GM12878 (cell line): ENCODE measurements around the gene DPH1. TPM values are rescaled to one million over a fixed set of nuclear protein-coding genes. Genes with fewer than 3 reads are reported as not detected.

Source experiments
- ATAC-seq: fragments of 200-7000 bp; cut with Tn5 transposase; 3 replicates; pipeline ENCODE4 v1.9.1; 2020; ENCODE audit warnings: mild to moderate bottlenecking, moderate library complexity
- BruUV-seq: library from RNA; stranded (reverse); fragments of 400-500 nt; replicated peaks from 2 replicates; lab custom pipeline; 2021; lab: Mats Ljungman, UMichigan
- CTCF ChIA-PET: fragments of 300-600 bp; sonication (Branson Sonifier 250); formaldehyde crosslinking; extraction: SDS; loops from one replicate; lab custom pipeline; 2021; ENCODE audit warnings: inconsistent platforms; lab: Yijun Ruan, JAX
- POLR2A ChIA-PET: fragments of 350-600 bp; formaldehyde crosslinking; extraction: SDS; loops from one replicate; lab custom pipeline; 2021; ENCODE audit warnings: inconsistent platforms; lab: Charles Lee
- RAD21 ChIA-PET: fragments of 300-600 bp; sonication (Branson Sonifier 250); formaldehyde crosslinking; loops from one replicate; lab custom pipeline; 2023; ENCODE audit warnings: antibody characterized with exemption; ENCODE audit not compliant: unreplicated experiment; lab: Charles Lee
- SMC1A ChIA-PET: fragments of 300-600 bp; sonication (Branson Sonifier 250); formaldehyde crosslinking; loops from one replicate; lab custom pipeline; 2023; ENCODE audit not compliant: unreplicated experiment, uncharacterized antibody; lab: Charles Lee
- DNase-seq: peaks from one replicate; pipeline ENCODE4 v3.0.0-alpha.2; 2011; ENCODE audit warnings: low read depth, low spot score
- FAIRE-seq: peaks from 3 replicates; lab custom pipeline; 2011; peaks lifted over from hg19 to GRCh38; lab: Jason Lieb, UNC
- H2AFZ ChIP-seq: 2 replicates; pipeline ENCODE4 v1.6.0; 2011; ENCODE audit warnings: low read depth, low read length, control low read depth; ENCODE audit not compliant: control insufficient read depth
- H3K27ac ChIP-seq: 2 replicates; pipeline ENCODE4 v1.5.1; 2011; ENCODE audit warnings: control low read depth; ENCODE audit not compliant: control insufficient read depth, insufficient read depth
- H3K27me3 ChIP-seq, 2 experiments: replicated peaks in 1 of 2; 2 replicates each; pipeline versions ENCODE4 v1.6.0 to v1.6.1; 2011; ENCODE audit warnings: low read length in 1 of 2; ENCODE audit not compliant: control insufficient read depth in 2 of 2, insufficient read depth in 2 of 2
- H3K36me3 ChIP-seq, 2 experiments: 2 replicates each; pipeline ENCODE4 v1.5.1; 2011; ENCODE audit warnings: low read length in 1 of 2; ENCODE audit not compliant: control insufficient read depth in 2 of 2, insufficient read depth in 2 of 2
- H3K4me1 ChIP-seq: 2 replicates; pipeline ENCODE4 v1.6.1; 2011; ENCODE audit warnings: mild to moderate bottlenecking, low read length, moderate library complexity, mixed read lengths; ENCODE audit not compliant: control insufficient read depth, insufficient read depth
- H3K4me2 ChIP-seq: 2 replicates; pipeline ENCODE4 v1.6.0; 2011; ENCODE audit warnings: control low read depth; ENCODE audit not compliant: control insufficient read depth, insufficient read depth
- H3K4me3 ChIP-seq: fragments of 200-600 bp; sonication (generic); 2 replicates; pipeline ENCODE4 v1.5.1; 2016
- H3K79me2 ChIP-seq: 2 replicates; pipeline ENCODE4 v1.6.0; 2011; ENCODE audit warnings: low read length; ENCODE audit not compliant: control insufficient read depth, insufficient read depth
- H3K9ac ChIP-seq: 2 replicates; pipeline ENCODE4 v1.8.0; 2011; ENCODE audit warnings: low read length, control low read depth, mixed read lengths; ENCODE audit not compliant: control insufficient read depth, insufficient read depth
- H3K9me3 ChIP-seq: replicated peaks from 3 replicates; pipeline ENCODE4 v1.5.1; 2011; ENCODE audit warnings: mild to moderate bottlenecking, low read length; ENCODE audit not compliant: control insufficient read depth, insufficient read depth
- H4K20me1 ChIP-seq: 2 replicates; pipeline ENCODE4 v1.6.0; 2011; ENCODE audit not compliant: control insufficient read depth, insufficient read depth
- BACH1 ChIP-seq: fragments of 450-650 bp; IDR thresholded peaks from 2 replicates; pipeline ENCODE4 v1.6.1; 2017; ENCODE audit warnings: mild to moderate bottlenecking, borderline replicate concordance
- CREB1 ChIP-seq: IDR thresholded peaks from 2 replicates; pipeline ENCODE4 v1.6.1; 2012; ENCODE audit warnings: low read depth, mild to moderate bottlenecking, inconsistent platforms
- EGR1 ChIP-seq, 2 experiments: IDR thresholded peaks; 1 replicate in 1 of 2; 2 replicates in 1 of 2; pipeline ENCODE4 v1.6.1; 2011 to 2012; ENCODE audit warnings: low read depth in 2 of 2, low read length in 2 of 2, borderline replicate concordance in 1 of 2, mild to moderate bottlenecking in 1 of 2, moderate library complexity in 1 of 2
- GATAD2B ChIP-seq: fragments of 450-650 bp; conservative IDR thresholded peaks from 2 replicates; pipeline ENCODE4 v1.6.1; 2017; ENCODE audit warnings: low read depth, mild to moderate bottlenecking, moderate library complexity
- IKZF1 ChIP-seq: fragments of 450-650 bp; conservative IDR thresholded peaks from 2 replicates; pipeline ENCODE4 v1.6.1; 2017; ENCODE audit warnings: antibody characterized with exemption, mild to moderate bottlenecking
- PAX8 ChIP-seq: fragments of 450-650 bp; IDR thresholded peaks from 2 replicates; pipeline ENCODE4 v1.6.1; 2017; ENCODE audit warnings: mild to moderate bottlenecking, moderate library complexity
- POLR2A ChIP-seq: IDR thresholded peaks from 2 replicates; pipeline ENCODE4 v1.6.1; 2011; ENCODE audit warnings: low read depth, mild to moderate bottlenecking, low read length
- RCOR1 ChIP-seq: conservative IDR thresholded peaks from 2 replicates; pipeline ENCODE4 v1.6.1; 2012; ENCODE audit warnings: low read depth, low read length, improper control_type of control experiment
- SMARCA5 ChIP-seq: fragments of 450-650 bp; IDR thresholded peaks from 2 replicates; pipeline ENCODE4 v1.6.1; 2017; ENCODE audit warnings: mild to moderate bottlenecking
- YY1 ChIP-seq: IDR thresholded peaks from 2 replicates; pipeline ENCODE4 v1.6.1; 2011; ENCODE audit warnings: low read depth, mild to moderate bottlenecking, low read length
- ZNF384 ChIP-seq: IDR thresholded peaks from 2 replicates; pipeline ENCODE4 v1.6.1; 2012; ENCODE audit warnings: low read depth, mild to moderate bottlenecking, low read length, improper control_type of control experiment, borderline replicate concordance
- WGBS: methylation state at CpG from one replicate; pipeline ENCODE4 v1.1.6; 2016; ENCODE audit warnings: low lambda C conversion rate; ENCODE audit not compliant: insufficient replicate concordance, insufficient coverage; ENCODE audit errors: missing lambda C conversion rate; 5-methylcytosine and 5-hydroxymethylcytosine counted together
- in situ Hi-C: fragments of 300-500 bp; cut with MboI; formaldehyde crosslinking; loops from 9 replicates; pipeline ENCODE4 v1.14.3; 2018; ENCODE audit warnings: mixed read lengths
- intact Hi-C: fragments of 100-400 bp; cut with micrococcal nuclease; formaldehyde crosslinking; loops from one replicate; pipeline ENCODE4 v1.14.2; 2022; ENCODE audit not compliant: unreplicated experiment
- polyA plus RNA-seq, 11 experiments: library from polyadenylated mRNA; depleted of rRNA in 4 of 11; unstranded in 6 of 11; stranded (reverse) in 5 of 11; fragments of >200 nt; fragmentation: Nextera tagmentation in 4 of 11; fragmentation: Illumina TruSeq in 1 of 11; extraction: Ambion mirVana in 4 of 11; extraction: Trizol in 1 of 11; gene quantifications; 1 replicate in 1 of 11; 2 replicates in 10 of 11; pipeline versions ENCODE4 v1.2.1 to v1.2.3, GENCODE V29; 2011 to 2016; ENCODE audit warnings: inconsistent platforms in 2 of 11, missing spikeins in 2 of 11, low read depth in 1 of 11
- total RNA-seq, 4 experiments: library from RNA; depleted of rRNA in 3 of 4; stranded (reverse); fragments of >200 nt in 3 of 4; fragmentation: Illumina TruSeq in 1 of 4; extraction: Trizol in 1 of 4; gene quantifications; 2 replicates each; pipeline versions ENCODE4 v1.2.1 to v1.2.3, GENCODE V29; 2013 to 2021
- TF ChIP-seq, protein P1 (sequence below): IDR thresholded peaks from 2 replicates; pipeline ENCODE4 v1.6.1; 2011; ENCODE audit warnings: borderline replicate concordance, low read depth, mild to moderate bottlenecking, moderate library complexity, mixed read lengths, low read length; ENCODE audit not compliant: insufficient read depth; ENCODE audit errors: extremely low read length
- TF ChIP-seq, protein P2 (sequence below): IDR thresholded peaks from 2 replicates; pipeline ENCODE4 v1.6.1; 2011; ENCODE audit warnings: low read depth, low read length, improper control_type of control experiment, borderline replicate concordance
- TF ChIP-seq, protein P3 (sequence below): IDR thresholded peaks from 2 replicates; pipeline ENCODE4 v1.6.1; 2011; ENCODE audit warnings: borderline replicate concordance, low read depth, mild to moderate bottlenecking, moderate library complexity, low read length; ENCODE audit not compliant: insufficient read depth, poor library complexity, severe bottlenecking

Gene DPH1
- total and polyA plus RNA-seq, 10 of the 15 experiments (the other 5 are each of a cell fraction or from before 2014, with no cell fraction given), result 0.29 to 33.6 (median 20.2) TPM

DNA sequence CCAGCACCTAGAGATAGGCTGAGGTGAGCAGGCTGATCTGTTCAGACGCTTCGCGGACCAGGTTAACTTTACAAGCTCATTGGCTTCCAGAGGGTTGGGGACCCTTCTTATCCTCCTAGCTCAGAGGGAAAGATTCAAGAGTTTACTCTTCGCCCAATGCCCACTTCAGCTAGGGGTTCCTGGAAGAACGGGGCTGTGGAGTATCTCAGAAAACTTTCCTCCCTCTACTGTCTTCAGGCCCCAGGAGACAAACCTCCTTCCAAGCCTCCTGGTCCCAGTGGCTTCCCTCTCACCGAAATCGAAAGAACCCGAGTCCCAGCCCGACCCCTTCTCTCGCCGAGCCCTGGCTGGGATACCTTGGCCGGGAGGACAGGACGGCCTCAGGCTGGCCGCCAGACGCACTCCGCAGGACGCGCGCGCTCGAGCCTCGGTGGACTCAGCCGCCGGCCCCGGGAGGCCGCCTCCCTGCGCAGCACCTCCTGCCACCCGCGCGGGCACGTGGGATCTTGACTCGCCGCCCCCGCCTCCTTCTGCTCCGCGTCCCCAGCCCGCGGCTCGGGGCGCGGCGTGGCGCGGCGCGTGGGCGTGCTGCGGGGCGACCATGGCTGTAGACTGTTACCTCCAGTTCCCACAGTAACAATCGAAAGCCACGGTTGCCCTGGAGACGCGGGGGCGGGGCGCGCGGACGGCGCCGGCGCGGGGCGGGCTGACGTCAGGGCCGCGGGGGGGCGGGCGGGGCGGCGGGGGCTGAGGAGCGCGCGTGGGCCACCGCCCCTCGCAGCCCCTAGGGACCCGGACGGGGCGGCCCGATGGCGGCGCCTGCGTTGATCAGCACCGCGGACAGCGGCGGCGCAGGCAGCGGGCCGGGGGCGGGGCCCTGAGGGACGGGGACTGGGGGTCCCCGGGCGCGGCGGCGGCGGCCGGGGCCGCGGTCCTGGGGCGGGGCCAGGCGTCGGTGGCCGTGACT is 19.7 kb downstream of the DPH1 start:
- SMC1A ChIA-PET, result interaction anchor here (1.1 to 1.6 kb wide), 3 partner anchors 19 to 195 kb away, joined by 3 to 8 read pairs (median 3); no protein-coding TSS in a partner anchor
- peak overlapping the region; percentile 86 for H3K4me3 ChIP-seq
- CTCF ChIA-PET, result interaction anchor here (1.0 to 2.1 kb wide), 4 partner anchors 169 to 233 kb away, joined by 3 to 12 read pairs (median 4); no protein-coding TSS in a partner anchor
- no peaks in the 10 kb centered on the region for H4K20me1 ChIP-seq
- peak overlapping the region; percentile 39 for H3K9ac ChIP-seq
- peak; percentile 49 for ATAC-seq
- intact Hi-C loops (loop anchor here (5.0 kb wide), 1 partner anchor 288 kb away; the partner anchor contains the start of genes SGSM2 and TSR1), in situ Hi-C loops (loop anchor here (5.0 kb wide), 1 partner anchor 303 kb away; no protein-coding TSS in a partner anchor)
- H3K27me3 ChIP-seq, result peaks cover 2% of the 10 kb centered on the region in 2 experiments; a peak in 3 of 4 replicates
- POLR2A ChIA-PET, result interaction anchor here (0.5 to 1.0 kb wide), 2 partner anchors 9 to 328 kb away, joined by 3 read pairs; no protein-coding TSS in a partner anchor
- H2AFZ ChIP-seq, result peak overlapping the region; percentile 74
- H3K36me3 ChIP-seq, result no peaks in the 10 kb centered on the region; a peak in 1 of 4 replicates
- H3K27ac ChIP-seq, result no peak overlapping the region
- H3K79me2 ChIP-seq, result peaks cover 3% of the 10 kb centered on the region
- no peaks in the 10 kb centered on the region for H3K9me3 ChIP-seq
- RAD21 ChIA-PET, result interaction anchor here (0.9 to 1.3 kb wide), 4 partner anchors 9 to 333 kb away, joined by 3 to 4 read pairs (median 3); no protein-coding TSS in a partner anchor
- H3K4me2 ChIP-seq, result peak overlapping the region; percentile 98
- H3K4me1 ChIP-seq, result peaks cover 9% of the 10 kb centered on the region
- no peak for DNase-seq
- WGBS, result 7% methylated on average over 55 of the region's 104 CpGs
- BruUV-seq, result no TSS peak
- FAIRE-seq, result peak; percentile 13
- TF ChIP-seq BACH1, result peak; percentile 94
- TF ChIP-seq SMARCA5, result peak; percentile 52
- peak; percentile 58; the same call in 1 of the 2 replicates for TF ChIP-seq IKZF1
- TF ChIP-seq RCOR1, result no peak
- TF ChIP-seq PAX8, result no peak
- TF ChIP-seq, protein P1, sequence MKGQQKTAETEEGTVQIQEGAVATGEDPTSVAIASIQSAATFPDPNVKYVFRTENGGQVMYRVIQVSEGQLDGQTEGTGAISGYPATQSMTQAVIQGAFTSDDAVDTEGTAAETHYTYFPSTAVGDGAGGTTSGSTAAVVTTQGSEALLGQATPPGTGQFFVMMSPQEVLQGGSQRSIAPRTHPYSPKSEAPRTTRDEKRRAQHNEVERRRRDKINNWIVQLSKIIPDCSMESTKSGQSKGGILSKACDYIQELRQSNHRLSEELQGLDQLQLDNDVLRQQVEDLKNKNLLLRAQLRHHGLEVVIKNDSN, result peak; percentile 52
- 0 out of 2 replicates have a peak, but pooled peaks have one; percentile 25 for TF ChIP-seq POLR2A
- TF ChIP-seq EGR1 (IDR thresholded peaks at IDR 0.05; ENCODE audit: borderline replicate concordance in 1 of 2, low read depth in 2 of 2, low read length in 2 of 2), result peak; percentile 75 to 96
- TF ChIP-seq, protein P2, sequence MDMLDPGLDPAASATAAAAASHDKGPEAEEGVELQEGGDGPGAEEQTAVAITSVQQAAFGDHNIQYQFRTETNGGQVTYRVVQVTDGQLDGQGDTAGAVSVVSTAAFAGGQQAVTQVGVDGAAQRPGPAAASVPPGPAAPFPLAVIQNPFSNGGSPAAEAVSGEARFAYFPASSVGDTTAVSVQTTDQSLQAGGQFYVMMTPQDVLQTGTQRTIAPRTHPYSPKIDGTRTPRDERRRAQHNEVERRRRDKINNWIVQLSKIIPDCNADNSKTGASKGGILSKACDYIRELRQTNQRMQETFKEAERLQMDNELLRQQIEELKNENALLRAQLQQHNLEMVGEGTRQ, result no peak; the same call in 1 of the 2 replicates
- TF ChIP-seq, protein P3, sequence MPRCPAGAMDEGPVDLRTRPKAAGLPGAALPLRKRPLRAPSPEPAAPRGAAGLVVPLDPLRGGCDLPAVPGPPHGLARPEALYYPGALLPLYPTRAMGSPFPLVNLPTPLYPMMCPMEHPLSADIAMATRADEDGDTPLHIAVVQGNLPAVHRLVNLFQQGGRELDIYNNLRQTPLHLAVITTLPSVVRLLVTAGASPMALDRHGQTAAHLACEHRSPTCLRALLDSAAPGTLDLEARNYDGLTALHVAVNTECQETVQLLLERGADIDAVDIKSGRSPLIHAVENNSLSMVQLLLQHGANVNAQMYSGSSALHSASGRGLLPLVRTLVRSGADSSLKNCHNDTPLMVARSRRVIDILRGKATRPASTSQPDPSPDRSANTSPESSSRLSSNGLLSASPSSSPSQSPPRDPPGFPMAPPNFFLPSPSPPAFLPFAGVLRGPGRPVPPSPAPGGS, result no peak
- 0 out of 2 replicates have a peak, but pooled peaks have one; percentile 42 for TF ChIP-seq CREB1
- TF ChIP-seq ZNF384, result no peak
- peak; percentile 62; the same call in 1 of the 2 replicates for TF ChIP-seq GATAD2B
- TF ChIP-seq YY1, result 0 out of 2 replicates have a peak, but pooled peaks have one; percentile 37
